ENCODE results near the gene SBSN.

The SBSN gene

GRCh38 chr19:35554076-35554475 lies 26.0 kb upstream of the SBSN start:
- no peak for FAIRE-seq

GRCh38 chr19:35553385-35554000 lies 25.4 kb upstream of the SBSN start:
- FAIRE-seq: no peak

- no peak for FAIRE-seq
These were observed 24.6 kb upstream of the SBSN start for GRCh38 chr19:35552534-35553384.

- FAIRE-seq: no peak
These were observed 23.1 kb upstream of the SBSN start for GRCh38 chr19:35551091-35551810.

GRCh38 chr19:35549879-35550523 lies 21.9 kb upstream of the SBSN start:
- FAIRE-seq: no peak

GRCh38 chr19:35549174-35549788 lies 21.2 kb upstream of the SBSN start:
- no peak for FAIRE-seq

- FAIRE-seq: no peak
These were observed 18.4 kb upstream of the SBSN start for GRCh38 chr19:35546532-35546931.

- no peak for FAIRE-seq
These were observed 17.8 kb upstream of the SBSN start for GRCh38 chr19:35545855-35546381.

- FAIRE-seq: no peak
These were observed 17.1 kb upstream of the SBSN start, which contains the start of gene TMEM147 for GRCh38 chr19:35545001-35545854. TSS of gene TMEM147 (plus strand) at chr19:35545626. CDS start at chr19:35545740, 114 bp downstream.

GRCh38 chr19:35544110-35544802 lies 16.1 kb upstream of the SBSN start:
- FAIRE-seq: no peak

GRCh38 chr19:35543280-35544109 lies 15.4 kb upstream of the SBSN start:
- FAIRE-seq: no peak

GRCh38 chr19:35542209-35542608 lies 14.1 kb upstream of the SBSN start:
- no peak for FAIRE-seq

GRCh38 chr19:35540356-35540927 lies 12.3 kb upstream of the SBSN start:
- FAIRE-seq: no peak

- FAIRE-seq: no peak
These were observed 11.7 kb upstream of the SBSN start for GRCh38 chr19:35539850-35540249.

- no peak for FAIRE-seq
These were observed 11.2 kb upstream of the SBSN start for GRCh38 chr19:35539314-35539713.

- FAIRE-seq: no peak
These were observed 6.8 kb upstream of the SBSN start for GRCh38 chr19:35534803-35535480.

- FAIRE-seq: no peak
These were observed 5.8 kb upstream of the SBSN start for GRCh38 chr19:35533822-35534392.

GRCh38 chr19:35533201-35533821 lies 5.2 kb upstream of the SBSN start, which contains the start of gene GAPDHS:
TSS of gene GAPDHS (plus strand) at chr19:35533456. CDS start at chr19:35533528, 72 bp downstream.
- FAIRE-seq: no peak
